ENCODE measurements around the gene KCNH2.

DNA sequence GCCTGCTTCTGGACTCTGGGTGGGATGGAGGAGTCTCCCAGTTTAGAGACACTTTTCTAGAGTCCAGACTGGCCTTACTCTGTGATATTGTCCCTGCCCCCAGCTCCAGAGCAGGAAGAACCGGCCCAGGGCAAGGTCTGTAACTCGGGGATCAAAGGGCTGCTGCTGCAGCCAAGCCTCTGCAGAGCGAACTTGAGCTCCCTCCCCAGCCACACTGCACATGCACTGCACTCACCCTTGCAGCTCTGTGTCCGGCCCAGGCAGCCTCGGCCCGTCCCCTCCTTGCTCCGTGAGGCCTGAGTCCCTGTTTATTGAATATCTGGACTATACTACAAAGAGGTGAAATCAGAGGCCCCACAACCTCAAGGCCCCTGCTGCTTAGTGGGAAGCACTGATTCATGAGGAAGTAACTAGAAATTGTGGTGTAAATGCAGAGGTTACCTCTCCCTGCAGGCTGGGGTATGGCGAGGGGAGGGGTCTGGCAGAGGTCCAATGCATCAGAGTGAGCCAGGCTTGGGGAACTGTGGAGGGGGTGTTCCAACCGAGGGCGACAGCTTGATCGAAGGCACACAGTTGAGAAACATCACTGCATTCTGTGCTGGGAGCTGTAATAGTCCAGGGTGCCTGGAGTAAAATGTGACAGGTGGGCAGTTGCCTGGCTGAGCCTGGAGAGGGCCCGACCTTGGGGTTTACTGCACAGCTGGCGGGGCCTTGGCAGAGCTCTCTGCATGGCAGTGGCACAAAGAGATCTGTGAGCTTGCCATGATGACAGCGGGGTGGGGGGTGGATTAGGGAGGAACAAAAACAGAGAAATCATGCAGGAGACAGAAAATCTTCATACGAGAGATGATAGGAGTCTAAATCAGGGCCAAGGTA, 76.7 kb downstream of the KCNH2 start:
- TF ChIP-seq, protein P1, sequence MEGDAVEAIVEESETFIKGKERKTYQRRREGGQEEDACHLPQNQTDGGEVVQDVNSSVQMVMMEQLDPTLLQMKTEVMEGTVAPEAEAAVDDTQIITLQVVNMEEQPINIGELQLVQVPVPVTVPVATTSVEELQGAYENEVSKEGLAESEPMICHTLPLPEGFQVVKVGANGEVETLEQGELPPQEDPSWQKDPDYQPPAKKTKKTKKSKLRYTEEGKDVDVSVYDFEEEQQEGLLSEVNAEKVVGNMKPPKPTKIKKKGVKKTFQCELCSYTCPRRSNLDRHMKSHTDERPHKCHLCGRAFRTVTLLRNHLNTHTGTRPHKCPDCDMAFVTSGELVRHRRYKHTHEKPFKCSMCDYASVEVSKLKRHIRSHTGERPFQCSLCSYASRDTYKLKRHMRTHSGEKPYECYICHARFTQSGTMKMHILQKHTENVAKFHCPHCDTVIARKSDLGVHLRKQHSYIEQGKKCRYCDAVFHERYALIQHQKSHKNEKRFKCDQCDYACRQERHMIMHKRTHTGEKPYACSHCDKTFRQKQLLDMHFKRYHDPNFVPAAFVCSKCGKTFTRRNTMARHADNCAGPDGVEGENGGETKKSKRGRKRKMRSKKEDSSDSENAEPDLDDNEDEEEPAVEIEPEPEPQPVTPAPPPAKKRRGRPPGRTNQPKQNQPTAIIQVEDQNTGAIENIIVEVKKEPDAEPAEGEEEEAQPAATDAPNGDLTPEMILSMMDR (IDR thresholded peaks at IDR 0.05) = no peak
- no peak for TF ChIP-seq EP300 (IDR thresholded peaks at IDR 0.05)
